GM19324 (cell line): ENCODE data around the gene ADIG.

Experiments
- ATAC-seq: cut with Tn5 transposase; IDR thresholded peaks from one replicate; pipeline ENCODE4 v1.9.1; 2021; ENCODE audit warnings: mild to moderate bottlenecking, moderate library complexity; ENCODE audit not compliant: unreplicated experiment, low FRiP score

The ADIG gene

DNA sequence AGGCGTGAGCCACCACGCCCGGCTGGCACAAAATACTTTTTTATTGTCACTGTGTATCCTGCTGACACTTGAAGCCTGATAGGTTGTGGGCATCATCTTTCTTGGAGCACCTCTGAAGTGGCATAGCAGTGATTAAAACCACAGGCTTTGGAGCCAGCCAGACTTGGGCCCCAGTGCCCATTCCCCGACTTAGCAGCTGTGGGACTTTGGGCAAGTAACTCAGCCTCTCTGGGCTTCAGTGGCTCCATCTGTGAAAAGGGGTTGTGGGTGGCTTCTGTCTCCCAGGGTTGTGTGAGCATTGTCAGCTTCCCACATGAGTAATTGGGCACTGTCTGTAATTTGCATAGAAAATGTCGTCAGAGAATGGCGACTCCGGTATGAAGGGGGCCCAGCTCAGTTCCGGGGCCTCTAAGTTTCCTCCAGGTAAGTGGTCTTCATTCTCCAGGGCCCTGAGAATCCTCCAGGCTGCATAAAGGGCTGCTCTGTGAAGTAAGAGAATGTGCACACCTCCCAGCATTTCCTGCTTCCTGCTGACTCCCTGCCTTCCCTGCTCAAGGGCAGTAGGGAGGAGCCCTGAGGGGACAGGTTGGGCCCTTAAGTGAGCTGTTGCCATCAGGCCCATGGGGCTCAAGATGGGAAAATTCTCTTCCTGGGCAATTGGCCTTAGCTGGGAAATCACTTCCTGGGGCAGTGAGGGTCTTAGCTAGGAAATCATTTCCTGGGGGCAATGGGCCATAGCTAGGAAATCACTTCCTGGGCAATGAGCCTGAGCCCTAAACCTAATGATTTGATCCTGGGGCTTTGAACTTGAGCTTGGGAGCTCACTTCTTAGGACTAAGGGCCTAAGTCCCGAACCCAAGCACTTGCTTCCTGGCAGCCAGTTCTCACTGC is 47.8 kb downstream of the ADIG start:
- ATAC-seq: no peak

DNA sequence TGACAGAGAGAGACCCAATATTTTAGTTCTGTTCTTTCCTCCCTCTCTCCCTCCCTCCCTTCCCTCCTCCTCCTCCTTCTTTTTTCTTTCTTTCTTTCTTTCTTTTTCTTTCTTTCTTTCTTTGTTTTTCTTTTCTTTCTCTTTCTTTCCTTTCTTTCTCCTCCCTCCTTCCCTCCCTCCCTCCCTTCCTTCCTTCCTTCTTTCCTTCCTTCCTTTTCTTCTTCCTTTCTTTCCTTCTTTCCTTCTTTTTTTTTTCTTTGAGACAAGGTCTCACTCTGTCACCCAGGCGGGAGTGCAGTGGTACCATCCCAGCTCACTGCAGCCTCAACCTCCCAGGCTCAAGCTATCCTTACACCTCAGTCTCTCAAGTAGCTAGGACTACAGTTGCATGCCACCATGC is 49.0 kb downstream of the ADIG start:
- ATAC-seq: no peak

DNA sequence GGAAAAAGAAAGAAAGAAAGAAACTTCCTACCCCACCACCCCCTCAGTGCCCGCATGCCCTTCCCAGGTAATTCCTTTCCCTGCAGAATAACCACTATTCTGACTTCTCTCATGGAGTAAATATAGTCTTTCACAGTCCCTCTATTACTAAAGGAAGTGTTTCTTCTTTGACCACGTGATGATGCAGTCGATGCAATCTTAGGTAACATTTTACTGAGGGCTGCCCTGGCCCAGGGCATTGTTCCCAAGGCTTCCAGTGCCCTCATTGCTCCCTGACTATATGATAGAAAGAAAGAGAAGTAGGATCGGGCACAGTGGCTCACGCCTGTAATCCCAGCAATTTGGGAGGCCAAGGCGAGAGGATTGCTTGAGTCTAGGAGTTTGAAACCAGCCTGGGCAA is 49.7 kb downstream of the ADIG start:
- ATAC-seq: no peak

DNA sequence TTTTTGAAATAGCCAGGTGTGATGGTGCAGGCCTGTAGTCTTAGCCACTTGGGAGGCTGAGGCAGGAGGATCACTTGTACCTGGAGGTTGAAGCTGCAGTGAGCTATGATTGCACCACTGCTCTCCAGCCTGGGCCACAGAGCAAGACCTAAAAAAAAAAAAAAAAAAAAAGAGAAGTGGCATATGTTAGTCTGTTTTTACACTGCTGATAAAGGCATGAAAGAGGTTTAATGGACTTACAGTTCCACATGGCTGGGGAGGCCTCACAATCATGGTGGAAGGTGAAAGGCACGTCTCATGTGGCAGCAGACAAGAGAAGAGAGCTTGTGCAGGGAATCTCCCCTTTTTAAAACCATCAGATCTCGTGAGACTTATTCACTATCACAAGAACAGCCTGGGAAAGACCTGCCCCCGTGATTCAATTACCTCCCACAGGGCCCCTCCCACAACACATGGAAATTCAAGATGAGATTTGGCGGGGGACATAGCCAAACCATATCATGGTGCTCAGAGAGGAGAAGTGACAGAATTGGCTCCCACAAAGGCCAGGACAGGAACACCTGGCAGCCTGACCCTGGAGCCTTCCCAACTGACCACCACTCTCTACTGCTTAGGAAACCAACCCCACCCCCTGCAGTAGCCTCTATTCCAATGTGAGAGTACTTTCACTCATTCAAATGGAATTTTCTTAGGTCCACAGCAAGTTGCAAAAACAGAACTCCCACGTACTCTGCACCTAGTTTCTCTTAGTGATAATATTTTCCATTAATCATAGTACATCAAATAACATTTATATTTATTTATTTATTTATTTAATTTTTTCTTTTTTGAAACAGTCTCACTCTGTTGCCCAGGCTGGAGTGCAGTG is 50.4 kb downstream of the ADIG start:
- ATAC-seq: no peak

DNA sequence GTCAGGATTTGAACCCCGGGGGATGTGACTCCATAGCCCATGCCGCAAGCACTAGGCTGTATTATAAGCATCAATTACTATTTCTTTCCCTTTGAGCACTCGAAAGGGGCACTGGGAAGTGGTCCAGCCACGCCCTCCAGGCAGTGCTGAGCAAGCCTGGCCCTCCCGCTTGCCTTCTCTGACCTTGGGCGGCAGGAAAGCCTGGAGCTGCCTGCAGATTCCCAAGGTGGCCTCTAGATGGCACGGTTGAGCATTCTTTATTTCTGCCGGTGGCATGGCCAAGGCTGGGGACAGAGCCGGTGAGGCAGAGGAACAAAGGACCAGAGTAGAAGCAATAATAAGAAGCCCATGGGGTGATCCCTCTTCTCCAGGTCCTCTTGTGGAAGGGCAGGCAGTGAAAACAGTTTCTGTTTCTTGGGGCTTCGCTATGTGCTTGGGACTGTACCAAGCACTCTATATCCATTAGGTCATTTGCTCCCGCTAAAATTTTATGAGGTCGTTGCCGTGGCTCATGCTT is 52.6 kb downstream of the ADIG start:
- ATAC-seq: peak; percentile 54

DNA sequence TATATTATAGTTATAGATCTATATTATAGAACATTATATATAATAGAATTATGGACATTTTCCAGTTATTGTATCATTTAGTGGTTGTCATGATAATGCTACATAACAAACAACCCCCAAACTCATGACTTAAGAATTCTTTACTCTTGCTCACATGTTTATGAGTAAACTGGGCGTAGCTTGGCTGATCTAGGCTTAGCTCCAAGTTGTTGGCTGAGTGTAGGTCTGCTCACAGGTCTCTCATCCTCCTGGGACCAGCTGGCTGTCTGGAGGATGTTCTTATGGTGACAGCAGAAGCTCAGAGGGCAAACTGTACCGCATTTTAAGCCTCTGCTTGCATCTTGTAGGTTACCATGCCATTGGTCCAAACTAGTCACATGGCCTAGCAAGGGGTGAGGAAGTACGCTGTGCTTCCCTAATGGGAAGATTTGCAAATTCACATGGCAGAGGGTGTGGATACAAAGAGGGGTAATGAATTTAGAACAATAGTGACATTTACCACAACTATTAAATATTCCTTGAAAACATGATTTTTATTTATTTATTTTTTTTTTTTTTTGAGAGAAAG is 54.8 kb downstream of the ADIG start:
- no peak for ATAC-seq
